HEK293 (cell line): ENCODE measurements around the gene STUB1.

Source experiments
- BCL11A ChIP-seq: fragments of 450-650 bp; formaldehyde crosslinking; IDR thresholded peaks from 2 replicates; pipeline ENCODE4 v1.5.1; 2016; ENCODE audit warnings: low read depth, missing biosample characterization, missing genetic modification characterization
- REST ChIP-seq: fragments of 450-650 bp; formaldehyde crosslinking; IDR thresholded peaks from 2 replicates; pipeline ENCODE4 v1.5.1; 2016; ENCODE audit warnings: missing biosample characterization, missing genetic modification characterization
- TCF7L2 ChIP-seq: IDR thresholded peaks from 2 replicates; pipeline ENCODE4 v1.6.1; 2011; ENCODE audit warnings: low read depth, mild to moderate bottlenecking, inconsistent platforms, low read length, moderate library complexity, borderline replicate concordance
- ZBTB1 ChIP-seq: fragments of 450-650 bp; formaldehyde crosslinking; IDR thresholded peaks from 2 replicates; pipeline ENCODE4 v1.5.1; 2016; ENCODE audit warnings: missing biosample characterization, missing genetic modification characterization
- ZBTB8A ChIP-seq: fragments of 450-650 bp; formaldehyde crosslinking; IDR thresholded peaks from 2 replicates; pipeline ENCODE4 v1.5.1; 2016; ENCODE audit warnings: missing biosample characterization, missing genetic modification characterization
- ZNF121 ChIP-seq: fragments of 450-650 bp; formaldehyde crosslinking; IDR thresholded peaks from 2 replicates; pipeline ENCODE4 v1.5.1; 2016; ENCODE audit warnings: missing biosample characterization, missing genetic modification characterization
- ZNF146 ChIP-seq: fragments of 450-650 bp; formaldehyde crosslinking; IDR thresholded peaks from 2 replicates; pipeline ENCODE4 v1.5.1; 2016; ENCODE audit warnings: missing biosample characterization, missing genetic modification characterization
- ZNF239 ChIP-seq: fragments of 450-650 bp; formaldehyde crosslinking; IDR thresholded peaks from 2 replicates; pipeline ENCODE4 v1.5.1; 2016; ENCODE audit warnings: missing biosample characterization, missing genetic modification characterization
- ZNF24 ChIP-seq: fragments of 450-650 bp; formaldehyde crosslinking; IDR thresholded peaks from 2 replicates; pipeline ENCODE4 v1.5.1; 2016; ENCODE audit warnings: missing biosample characterization, missing genetic modification characterization
- ZNF26 ChIP-seq: fragments of 450-650 bp; formaldehyde crosslinking; IDR thresholded peaks from 2 replicates; pipeline ENCODE4 v1.5.1; 2016; ENCODE audit warnings: missing biosample characterization, missing genetic modification characterization
- ZNF274 ChIP-seq, 2 experiments: fragments of 200-500 bp in 1 of 2; fragments of 450-650 bp in 1 of 2; sonication (Bioruptor generic) in 1 of 2; formaldehyde crosslinking in 1 of 2; IDR thresholded peaks; 2 replicates each; pipeline versions ENCODE4 v1.5.1 to v1.6.1; 2014 to 2016; ENCODE audit warnings: borderline replicate concordance in 1 of 2, inconsistent platforms in 1 of 2, low read length in 1 of 2, missing biosample characterization in 1 of 2, missing genetic modification characterization in 1 of 2
- ZNF658 ChIP-seq: fragments of 450-650 bp; formaldehyde crosslinking; IDR thresholded peaks from 2 replicates; pipeline ENCODE4; 2016; ENCODE audit warnings: missing biosample characterization, missing genetic modification characterization
- ZSCAN23 ChIP-seq: fragments of 450-650 bp; formaldehyde crosslinking; IDR thresholded peaks from 2 replicates; pipeline ENCODE4 v1.5.1; 2016; ENCODE audit warnings: missing biosample characterization, missing genetic modification characterization
- TF ChIP-seq, protein P1 (sequence below): IDR thresholded peaks from 2 replicates; pipeline ENCODE4 v1.6.1; 2011; ENCODE audit warnings: mild to moderate bottlenecking, low read depth, low read length, borderline replicate concordance

- TF ChIP-seq ZSCAN23 (no peak), ZNF239 (tag by site-specific recombination) (no peak), TCF7L2 (no peak), ZNF26 (tag by site-specific recombination) (no peak), ZNF146 (no peak), ZNF274 (IDR thresholded peaks at IDR 0.05; ENCODE audit: low read length) (no peak), ZNF274 (tag by site-specific recombination; IDR thresholded peaks at IDR 0.05; ENCODE audit: borderline replicate concordance) (no peak), ZBTB8A (tag by site-specific recombination) (no peak), ZNF658 (tag by site-specific recombination) (no peak), REST (tag by site-specific recombination) (no peak), BCL11A (no peak), ZNF24 (tag by site-specific recombination) (no peak), ZBTB1 (tag by site-specific recombination) (no peak), ZNF121 (tag by site-specific recombination) (no peak)
- TF ChIP-seq, protein P1, sequence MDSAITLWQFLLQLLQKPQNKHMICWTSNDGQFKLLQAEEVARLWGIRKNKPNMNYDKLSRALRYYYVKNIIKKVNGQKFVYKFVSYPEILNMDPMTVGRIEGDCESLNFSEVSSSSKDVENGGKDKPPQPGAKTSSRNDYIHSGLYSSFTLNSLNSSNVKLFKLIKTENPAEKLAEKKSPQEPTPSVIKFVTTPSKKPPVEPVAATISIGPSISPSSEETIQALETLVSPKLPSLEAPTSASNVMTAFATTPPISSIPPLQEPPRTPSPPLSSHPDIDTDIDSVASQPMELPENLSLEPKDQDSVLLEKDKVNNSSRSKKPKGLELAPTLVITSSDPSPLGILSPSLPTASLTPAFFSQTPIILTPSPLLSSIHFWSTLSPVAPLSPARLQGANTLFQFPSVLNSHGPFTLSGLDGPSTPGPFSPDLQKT: no peak
Observed at GRCh38 chr16:687499-687898, 7.3 kb downstream of the STUB1 start.
